Sigmoid colon (tissue), 7 donors: ENCODE results near the gene CPVL. TPM values are rescaled to one million over a fixed set of nuclear protein-coding genes. Genes with fewer than 3 reads are reported as not detected.

Experiments used
- DNase-seq: peaks from one replicate; pipeline ENCODE4 v3.0.0-alpha.2; 2019
- H3K27ac ChIP-seq, 4 donors: fragments of 200-600 bp; sonication (generic); one replicate each; pipeline ENCODE4 v1.5.1; 2016 to 2019; ENCODE audit warnings: mild to moderate bottlenecking in 1 of 4
- H3K27me3 ChIP-seq, 3 donors: fragments of 200-600 bp; sonication (generic); one replicate each; pipeline ENCODE4 v1.5.1; 2019; ENCODE audit warnings: mild to moderate bottlenecking in 1 of 3
- H3K36me3 ChIP-seq, 4 donors: fragments of 200-600 bp; sonication (generic); one replicate each; pipeline ENCODE4 v1.5.1; 2016 to 2019
- H3K4me1 ChIP-seq, 4 donors: fragments of 200-600 bp; sonication (generic); one replicate each; pipeline ENCODE4 v1.5.1; 2017 to 2019
- H3K4me3 ChIP-seq, 4 donors: fragments of 200-600 bp; sonication (generic); one replicate each; pipeline ENCODE4 v1.5.1; 2017 to 2019; ENCODE audit warnings: mild to moderate bottlenecking in 2 of 4, moderate library complexity in 1 of 4
- H3K9me3 ChIP-seq, 4 donors: fragments of 200-600 bp in 3 of 4; sonication (generic) in 3 of 4; one replicate each; pipeline versions ENCODE4 v1.5.1 to v1.6.1; 2013 to 2019
- EP300 ChIP-seq, 4 donors: sonication (generic); formaldehyde crosslinking; IDR thresholded peaks; one replicate each; pipeline ENCODE4 v1.6.1; 2017; ENCODE audit warnings: antibody characterized with exemption in 4 of 4
- POLR2A ChIP-seq, 2 donors: fragments of 450-650 bp; IDR thresholded peaks; one replicate each; pipeline ENCODE4 v1.6.1; 2016; ENCODE audit warnings: antibody characterized with exemption in 2 of 2, mild to moderate bottlenecking in 2 of 2, moderate library complexity in 2 of 2
- POLR2AphosphoS5 ChIP-seq, 4 donors: sonication (generic); formaldehyde crosslinking; IDR thresholded peaks; one replicate each; pipeline ENCODE4 v1.6.1; 2017; ENCODE audit warnings: antibody characterized with exemption in 4 of 4
- WGBS, 2 donors: extraction: QIAGEN DNeasy Blood & Tissue Kit; methylation state at CpG; one replicate each; pipeline ENCODE4 v1.1.7; 2013; 5-methylcytosine and 5-hydroxymethylcytosine counted together
- intact Hi-C: fragments of 100-400 bp; cut with DNase I; formaldehyde crosslinking; loops from one replicate; pipeline ENCODE4 v1.15.1; 2023
- polyA plus RNA-seq, 3 donors: library from polyadenylated mRNA; stranded (reverse); fragments of 200-250 nt; gene quantifications; one replicate each; pipeline ENCODE4 v1.2.3, GENCODE V29; 2013
- total RNA-seq, 4 donors: library from RNA; depleted of rRNA; stranded (reverse); fragments of >200 nt; gene quantifications; one replicate each; pipeline ENCODE4 v1.1.0, GENCODE V29; 2016
- TF ChIP-seq, protein P1 (sequence below), 4 experiments: fragments of 450-650 bp in 3 of 4; fragments of 200-600 bp in 1 of 4; IDR thresholded peaks; one replicate each; pipeline ENCODE4 v1.5.1; 2016 to 2019; ENCODE audit warnings: antibody characterized with exemption in 4 of 4, mild to moderate bottlenecking in 3 of 4, moderate library complexity in 2 of 4
- donor health status: healthy with polysubstance abuse.
- donor health status: Bipolar disorder and iron deficiency.
- donor health status: healthy.

Gene CPVL
- total and polyA plus RNA-seq, 7 donors = 5.4 to 38.8 (median 20.0) TPM

GRCh38 chr7:28984631-28985030, 161.7 kb downstream of the CPVL start:
- H3K4me1 ChIP-seq = peaks cover 0 to 13% (median 9%) of the 10 kb centered on the region in 4 donors
- H3K27ac ChIP-seq = peak overlapping the region in 2 of 4 donors; percentile 51 to 56
- intact Hi-C loops = no loop called here
- no peaks in the 10 kb centered on the region for H3K9me3 ChIP-seq
- WGBS, 2 donors = 63% methylated on average over 4 of the region's 4 CpGs
- TF ChIP-seq, protein P1, sequence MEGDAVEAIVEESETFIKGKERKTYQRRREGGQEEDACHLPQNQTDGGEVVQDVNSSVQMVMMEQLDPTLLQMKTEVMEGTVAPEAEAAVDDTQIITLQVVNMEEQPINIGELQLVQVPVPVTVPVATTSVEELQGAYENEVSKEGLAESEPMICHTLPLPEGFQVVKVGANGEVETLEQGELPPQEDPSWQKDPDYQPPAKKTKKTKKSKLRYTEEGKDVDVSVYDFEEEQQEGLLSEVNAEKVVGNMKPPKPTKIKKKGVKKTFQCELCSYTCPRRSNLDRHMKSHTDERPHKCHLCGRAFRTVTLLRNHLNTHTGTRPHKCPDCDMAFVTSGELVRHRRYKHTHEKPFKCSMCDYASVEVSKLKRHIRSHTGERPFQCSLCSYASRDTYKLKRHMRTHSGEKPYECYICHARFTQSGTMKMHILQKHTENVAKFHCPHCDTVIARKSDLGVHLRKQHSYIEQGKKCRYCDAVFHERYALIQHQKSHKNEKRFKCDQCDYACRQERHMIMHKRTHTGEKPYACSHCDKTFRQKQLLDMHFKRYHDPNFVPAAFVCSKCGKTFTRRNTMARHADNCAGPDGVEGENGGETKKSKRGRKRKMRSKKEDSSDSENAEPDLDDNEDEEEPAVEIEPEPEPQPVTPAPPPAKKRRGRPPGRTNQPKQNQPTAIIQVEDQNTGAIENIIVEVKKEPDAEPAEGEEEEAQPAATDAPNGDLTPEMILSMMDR (IDR thresholded peaks at IDR 0.05) = no peak
- peak in 2 of 4 donors; percentile 26 to 42 for TF ChIP-seq POLR2AphosphoS5 (IDR thresholded peaks at IDR 0.05)
- no peak overlapping the region for H3K4me3 ChIP-seq
- no peaks in the 10 kb centered on the region for H3K27me3 ChIP-seq
- no peaks in the 10 kb centered on the region for H3K36me3 ChIP-seq
- DNase-seq = peak; percentile 77

DNA sequence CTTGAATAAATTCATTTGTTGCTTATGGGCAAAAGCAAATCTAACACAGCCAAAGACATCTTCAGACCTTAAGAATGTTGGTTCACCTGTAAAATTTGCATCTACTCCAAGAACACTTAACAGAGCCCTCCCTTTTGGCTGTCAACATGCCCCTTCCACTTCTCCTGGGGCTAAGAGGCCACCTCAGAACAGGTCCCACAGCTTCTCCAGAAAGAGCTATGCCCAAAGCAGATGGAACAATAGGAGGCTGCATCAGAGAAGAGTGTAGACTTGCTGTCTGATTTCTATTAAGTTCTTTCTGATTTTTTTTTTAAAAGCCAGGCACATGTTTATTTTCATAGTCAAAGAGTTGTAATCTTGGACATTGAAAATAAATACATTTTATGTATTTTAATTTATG, 162.1 kb downstream of the CPVL start:
- Histone ChIP-seq H3K27ac (peak overlapping the region in 1 of 4 donors; percentile 56), H3K27me3 (no peaks in the 10 kb centered on the region), H3K4me1 (peaks cover 0 to 13% (median 9%) of the 10 kb centered on the region in 4 donors), H3K36me3 (no peaks in the 10 kb centered on the region), H3K9me3 (no peaks in the 10 kb centered on the region), H3K4me3 (no peak overlapping the region)
- TF ChIP-seq, protein P1 (IDR thresholded peaks at IDR 0.05) = no peak
- TF ChIP-seq POLR2AphosphoS5 (IDR thresholded peaks at IDR 0.05) (no peak), EP300 (IDR thresholded peaks at IDR 0.05) (no peak), POLR2A (IDR thresholded peaks at IDR 0.05) (no peak)
- intact Hi-C loops = no loop called here
- no peak for DNase-seq

- intact Hi-C loops = no loop called here
- Histone ChIP-seq H3K27me3 (no peaks in the 10 kb centered on the region), H3K9me3 (no peaks in the 10 kb centered on the region), H3K4me1 (peaks cover 0 to 13% (median 9%) of the 10 kb centered on the region in 4 donors), H3K36me3 (no peaks in the 10 kb centered on the region), H3K4me3 (no peak overlapping the region), H3K27ac (peak overlapping the region in 1 of 4 donors; percentile 56)
- 86 to 97% methylated on average over 4 of the region's 4 CpGs for WGBS, 2 donors
- DNase-seq = no peak
- TF ChIP-seq, protein P1 (IDR thresholded peaks at IDR 0.05) = no peak
- no peak for TF ChIP-seq POLR2AphosphoS5 (IDR thresholded peaks at IDR 0.05)
- no peak for TF ChIP-seq POLR2A (IDR thresholded peaks at IDR 0.05)
- no peak for TF ChIP-seq EP300 (IDR thresholded peaks at IDR 0.05)
These were observed 162.7 kb downstream of the CPVL start for GRCh38 chr7:28983396-28984190.

GRCh38 chr7:28981161-28981465, 165.2 kb downstream of the CPVL start:
- WGBS, 2 donors = 73 to 83% methylated on average over 4 of the region's 4 CpGs
- no peaks in the 10 kb centered on the region for H3K27me3 ChIP-seq
- TF ChIP-seq POLR2A (IDR thresholded peaks at IDR 0.05) (no peak), POLR2AphosphoS5 (IDR thresholded peaks at IDR 0.05) (no peak), EP300 (IDR thresholded peaks at IDR 0.05) (no peak)
- TF ChIP-seq, protein P1 (IDR thresholded peaks at IDR 0.05) = no peak
- no peak overlapping the region for H3K27ac ChIP-seq
- peaks cover 0 to 13% (median 9%) of the 10 kb centered on the region in 4 donors for H3K4me1 ChIP-seq
- DNase-seq = no peak
- H3K4me3 ChIP-seq = no peak overlapping the region
- no peaks in the 10 kb centered on the region for H3K36me3 ChIP-seq
- intact Hi-C loops = no loop called here
- H3K9me3 ChIP-seq = no peaks in the 10 kb centered on the region
